Neural crest cell (in vitro differentiated cells): Measurements from ENCODE around the gene TADA2B. TPM values are rescaled to one million over a fixed set of nuclear protein-coding genes. Genes with fewer than 3 reads are reported as not detected.
"Not testable (repeated sequence)": the region's sequence is repeated elsewhere in the genome, so short reads cannot be mapped to it uniquely, and the experiment has no call there.

Experiments
- DNase-seq: peaks from one replicate; pipeline ENCODE4 v3.0.0; 2021; ENCODE audit warnings: low read depth, mixed read lengths, low spot score
- H3K27ac Mint-ChIP-seq: one replicate; pipeline ENCODE4 v1.8.0; 2021; ENCODE audit warnings: mild to moderate bottlenecking, mixed read lengths; ENCODE audit not compliant: unreplicated experiment
- H3K27me3 Mint-ChIP-seq: 2 replicates; pipeline ENCODE4 v1.8.0; 2021; ENCODE audit warnings: low read depth, mild to moderate bottlenecking, mixed read lengths
- H3K36me3 Mint-ChIP-seq: 2 replicates; pipeline ENCODE4 v1.8.0; 2021; ENCODE audit warnings: low read depth, mild to moderate bottlenecking, mixed read lengths
- H3K4me1 Mint-ChIP-seq: 2 replicates; pipeline ENCODE4 v1.8.0; 2021; ENCODE audit warnings: mixed read lengths
- H3K4me3 Mint-ChIP-seq: one replicate; pipeline ENCODE4 v1.8.0; 2021; ENCODE audit warnings: mild to moderate bottlenecking, mixed read lengths
- H3K9me3 Mint-ChIP-seq: 2 replicates; pipeline ENCODE4 v1.8.0; 2021; ENCODE audit warnings: mixed read lengths
- CTCF ChIP-seq: fragments of 200-600 bp; sonication (generic); conservative IDR thresholded peaks from 2 replicates; pipeline ENCODE4 v1.5.0; 2021; ENCODE audit warnings: antibody characterized with exemption, mild to moderate bottlenecking
- total RNA-seq: library from RNA; stranded (reverse); gene quantifications from 2 replicates; pipeline ENCODE4 v1.2.1, GENCODE V29; 2021

Gene TADA2B
- total RNA-seq, 1 donor from 2014 or later, result 19.2 TPM

GRCh38 chr4:7083597-7084563, 40.7 kb downstream of the TADA2B start:
- H3K9me3 Mint-ChIP-seq, result peaks cover 12% of the 10 kb centered on the region
- no peaks in the 10 kb centered on the region for H3K4me1 Mint-ChIP-seq
- no peak overlapping the region for H3K27ac Mint-ChIP-seq
- no peaks in the 10 kb centered on the region for H3K36me3 Mint-ChIP-seq
- no peak overlapping the region for H3K4me3 Mint-ChIP-seq
- TF ChIP-seq CTCF, result no peak
- H3K27me3 Mint-ChIP-seq, result peaks cover 52% of the 10 kb centered on the region
- no peak for DNase-seq

- H3K27me3 Mint-ChIP-seq, result peaks cover 48% of the 10 kb centered on the region
- not testable (repeated sequence) for H3K4me3 Mint-ChIP-seq, H3K9me3 Mint-ChIP-seq, H3K36me3 Mint-ChIP-seq, DNase-seq, H3K27ac Mint-ChIP-seq, H3K4me1 Mint-ChIP-seq
These were observed 41.4 kb downstream of the TADA2B start for GRCh38 chr4:7084564-7084961.

- no peak overlapping the region for H3K4me3 Mint-ChIP-seq
These were observed 43.2 kb downstream of the TADA2B start for GRCh38 chr4:7086384-7086783.

GRCh38 chr4:7087036-7087435, 43.9 kb downstream of the TADA2B start:
- Mint-ChIP-seq H3K4me3 (no peak overlapping the region), H3K27me3 (peaks cover 24% of the 10 kb centered on the region), H3K4me1 (peaks cover 10% of the 10 kb centered on the region), H3K36me3 (no peaks in the 10 kb centered on the region), H3K9me3 (peaks cover 5% of the 10 kb centered on the region), H3K27ac (no peak overlapping the region)
- no peak for TF ChIP-seq CTCF
- DNase-seq, result no peak

More at GRCh38 chr4:7086384-7086783, 43.2 kb downstream of the TADA2B start:
- DNase-seq, result no peak
- Mint-ChIP-seq H3K9me3 (peaks cover 5% of the 10 kb centered on the region), H3K36me3 (no peaks in the 10 kb centered on the region), H3K27ac (no peak overlapping the region), H3K4me1 (peaks cover 10% of the 10 kb centered on the region), H3K27me3 (peaks cover 31% of the 10 kb centered on the region)
- TF ChIP-seq CTCF, result no peak

- peaks cover 5% of the 10 kb centered on the region for H3K9me3 Mint-ChIP-seq
- no peak for TF ChIP-seq CTCF
- peaks cover 11% of the 10 kb centered on the region for H3K27me3 Mint-ChIP-seq
- H3K4me3 Mint-ChIP-seq, result no peak overlapping the region
- H3K36me3 Mint-ChIP-seq, result no peaks in the 10 kb centered on the region
- H3K4me1 Mint-ChIP-seq, result peaks cover 10% of the 10 kb centered on the region
- H3K27ac Mint-ChIP-seq, result no peak overlapping the region
- DNase-seq, result no peak
These were observed 46.2 kb downstream of the TADA2B start for GRCh38 chr4:7089213-7089986.
